ENCODE results near the gene CAMK1G.

The CAMK1G gene

DNA sequence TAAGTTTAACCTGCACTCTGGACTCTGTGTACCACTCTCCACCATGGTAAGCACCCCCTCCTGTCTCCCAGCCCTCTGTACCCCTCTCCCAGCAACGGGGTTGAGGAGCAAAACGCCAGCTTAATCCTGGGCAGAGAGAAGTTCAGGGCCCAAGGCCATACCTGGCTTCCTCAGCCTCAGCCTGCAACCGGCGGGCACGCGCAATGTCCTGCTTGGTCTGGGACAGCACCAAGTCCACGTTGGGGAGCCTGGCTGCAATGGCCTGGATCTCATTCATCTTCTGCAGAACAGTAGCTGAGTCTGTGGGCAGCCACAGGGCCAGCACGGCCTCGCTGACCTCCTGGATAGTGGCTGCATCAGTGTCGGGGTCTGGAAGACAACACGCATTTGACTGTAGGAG, 34.8 kb downstream of the CAMK1G start:
- DNase-seq (ENCODE audit: low read depth in 2 of 3, low spot score in 1 of 3), result no peak

- DNase-seq (ENCODE audit: low read depth in 2 of 3, low spot score in 1 of 3), result no peak
These were observed 35.4 kb downstream of the CAMK1G start for GRCh38 chr1:209618756-209619420.

DNA sequence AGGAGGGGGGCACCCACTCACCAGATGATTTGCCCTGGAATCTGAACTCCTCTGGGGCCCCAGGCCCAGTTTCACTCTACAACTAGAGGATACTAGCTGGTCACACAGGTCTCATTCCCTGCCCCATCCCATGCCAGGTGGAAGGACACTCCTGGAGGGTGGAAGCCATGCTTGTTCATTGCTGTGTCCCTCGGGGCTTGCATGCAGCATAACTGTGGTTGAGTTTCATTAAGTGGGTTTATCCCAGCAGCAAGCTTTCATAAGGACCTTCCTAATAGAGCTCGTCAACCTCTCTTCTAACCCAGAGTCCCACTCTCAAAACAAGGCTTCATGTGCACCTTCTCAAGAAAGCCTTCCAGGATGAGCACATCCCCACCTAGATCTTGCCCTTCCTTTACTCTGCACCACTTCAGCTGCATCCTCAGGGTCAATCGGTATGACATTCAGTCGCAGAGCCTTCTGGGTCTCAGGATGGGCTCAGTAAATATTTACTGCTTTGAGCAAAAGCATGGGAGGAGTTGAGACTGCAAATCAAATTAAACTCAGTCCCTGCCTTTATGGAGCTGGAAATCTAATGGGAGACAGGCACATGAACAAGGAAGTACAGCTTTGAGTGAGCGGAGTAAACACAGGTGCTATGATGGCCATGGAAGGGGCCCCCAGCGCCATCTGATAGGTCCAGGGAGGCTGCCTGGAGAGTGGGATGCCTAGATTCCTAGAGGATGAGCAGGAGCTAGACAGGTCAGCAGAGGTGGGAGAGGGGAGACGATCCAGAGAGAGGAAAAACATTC, 36.4 kb downstream of the CAMK1G start:
- no peak for DNase-seq (ENCODE audit: low read depth in 2 of 3, low spot score in 1 of 3)

DNA sequence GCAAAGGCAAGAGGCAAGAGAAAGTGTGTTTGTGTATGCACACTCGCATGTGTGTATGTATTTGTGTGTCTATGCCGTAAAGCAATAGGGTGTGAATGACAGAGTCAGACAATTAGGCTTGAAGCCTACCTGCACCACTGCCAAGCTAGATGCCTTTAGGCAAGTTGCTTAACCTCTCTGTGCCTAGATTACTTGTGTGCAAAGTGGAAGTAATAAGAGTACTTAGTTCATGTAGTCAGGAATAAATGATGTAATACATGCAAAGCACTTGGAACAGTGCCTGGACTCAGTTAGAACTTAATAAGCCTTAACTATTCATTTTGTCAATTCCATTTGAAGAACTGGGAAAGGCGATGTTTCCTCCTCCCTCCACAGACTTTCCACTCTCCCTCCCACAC, 37.0 kb downstream of the CAMK1G start:
- no peak for DNase-seq (ENCODE audit: low read depth in 2 of 3, low spot score in 1 of 3)

GRCh38 chr1:209621286-209621685, 37.8 kb downstream of the CAMK1G start:
- no peak for DNase-seq (ENCODE audit: low read depth in 2 of 3, low spot score in 1 of 3)

- no peak for DNase-seq (ENCODE audit: low read depth in 2 of 3, low spot score in 1 of 3)
These were observed 38.5 kb downstream of the CAMK1G start for GRCh38 chr1:209621741-209622655.

GRCh38 chr1:209622841-209623829, 39.6 kb downstream of the CAMK1G start:
- no peak for DNase-seq (ENCODE audit: low read depth in 2 of 3, low spot score in 1 of 3)

DNA sequence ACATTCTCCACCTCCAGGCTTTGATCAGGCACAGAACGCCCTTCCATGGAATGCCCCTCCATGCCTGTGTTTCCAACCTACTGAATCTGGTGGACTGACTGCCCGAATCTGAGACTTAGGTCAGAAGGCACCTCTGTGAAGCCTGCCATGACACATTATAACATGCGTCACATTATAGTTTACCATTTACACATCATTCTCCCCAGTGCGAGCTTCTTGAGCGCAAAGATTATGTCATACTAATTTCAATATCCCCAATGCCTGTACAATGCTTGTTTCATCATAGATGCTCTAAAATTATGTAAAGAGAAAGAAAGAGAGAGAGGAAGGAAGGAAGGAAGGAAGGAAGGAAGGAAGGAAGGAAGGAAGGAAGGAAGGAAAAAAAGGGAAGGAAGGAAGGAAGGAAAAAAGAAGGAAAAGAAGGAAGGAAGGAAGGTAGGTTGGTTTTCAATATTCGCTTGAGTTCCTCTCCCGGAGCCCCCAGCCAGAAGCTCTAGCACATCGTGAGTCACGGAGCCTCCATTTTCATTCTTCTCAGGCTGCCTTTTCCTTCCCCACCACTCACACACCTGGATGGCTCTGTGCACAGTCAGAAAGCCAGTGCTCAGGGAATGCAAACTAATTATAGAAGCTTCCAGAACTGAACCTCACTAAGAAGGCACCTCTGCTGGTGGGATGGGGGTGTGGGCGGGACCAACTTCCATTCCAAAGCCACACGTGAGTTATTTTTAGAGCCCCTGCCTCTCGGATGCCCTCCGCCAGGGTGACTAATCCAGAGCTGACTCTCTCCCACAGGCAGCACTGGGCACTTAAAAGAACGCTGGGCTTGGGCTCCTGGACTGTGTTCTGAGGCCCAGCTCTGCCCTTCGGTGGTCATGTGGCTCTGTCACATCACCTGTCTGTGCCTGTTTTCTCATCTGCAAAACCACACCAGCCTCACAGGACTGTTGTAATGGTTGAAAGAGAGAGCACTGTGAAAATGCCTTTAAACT, 41.3 kb downstream of the CAMK1G start:
- DNase-seq (ENCODE audit: low read depth in 2 of 3, low spot score in 1 of 3), result no peak

GRCh38 chr1:209625791-209626285, 42.3 kb downstream of the CAMK1G start:
- no peak for DNase-seq (ENCODE audit: low read depth in 2 of 3, low spot score in 1 of 3)

GRCh38 chr1:209626346-209627026, 43.0 kb downstream of the CAMK1G start:
- DNase-seq (ENCODE audit: low read depth in 2 of 3, low spot score in 1 of 3), result no peak

DNA sequence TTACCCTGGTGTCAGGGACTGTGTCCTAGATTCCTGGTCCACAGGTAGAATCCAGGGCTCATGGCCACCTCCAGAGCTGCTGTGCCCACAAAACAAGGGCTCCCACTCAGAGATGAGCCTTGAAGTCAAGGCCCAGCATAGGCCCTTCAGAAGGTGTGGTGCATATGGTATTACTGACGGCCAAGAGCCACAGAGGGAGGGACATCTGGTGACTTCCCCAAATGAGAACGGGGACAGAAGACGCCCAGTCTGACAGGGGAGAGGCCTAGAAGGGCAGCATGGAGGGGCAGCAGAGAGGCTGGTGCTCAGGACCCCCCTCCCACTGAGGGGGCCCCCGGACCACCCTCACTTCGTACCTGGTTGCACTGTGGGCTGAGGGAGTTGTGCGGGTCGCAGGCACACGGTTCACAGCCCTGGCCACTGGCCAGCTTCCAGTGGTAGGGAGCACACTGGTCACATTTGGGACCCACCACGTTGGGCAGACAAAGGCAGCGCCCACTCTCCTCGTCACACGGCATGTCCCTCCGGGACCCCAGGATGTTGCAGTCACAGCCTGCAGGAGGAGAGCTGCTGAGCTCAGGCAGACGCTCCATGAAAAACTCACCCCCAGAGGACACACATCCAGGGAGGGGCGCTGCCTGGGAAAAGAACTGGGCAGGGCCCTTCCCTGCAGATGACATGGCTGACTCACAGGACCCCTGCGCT, 43.7 kb downstream of the CAMK1G start:
- DNase-seq (ENCODE audit: low read depth in 2 of 3, low spot score in 1 of 3), result no peak

GRCh38 chr1:209627732-209628196, 44.2 kb downstream of the CAMK1G start:
- peak; percentile 63 to 90 (median 79) for DNase-seq (ENCODE audit: low read depth in 2 of 3, low spot score in 1 of 3)

DNA sequence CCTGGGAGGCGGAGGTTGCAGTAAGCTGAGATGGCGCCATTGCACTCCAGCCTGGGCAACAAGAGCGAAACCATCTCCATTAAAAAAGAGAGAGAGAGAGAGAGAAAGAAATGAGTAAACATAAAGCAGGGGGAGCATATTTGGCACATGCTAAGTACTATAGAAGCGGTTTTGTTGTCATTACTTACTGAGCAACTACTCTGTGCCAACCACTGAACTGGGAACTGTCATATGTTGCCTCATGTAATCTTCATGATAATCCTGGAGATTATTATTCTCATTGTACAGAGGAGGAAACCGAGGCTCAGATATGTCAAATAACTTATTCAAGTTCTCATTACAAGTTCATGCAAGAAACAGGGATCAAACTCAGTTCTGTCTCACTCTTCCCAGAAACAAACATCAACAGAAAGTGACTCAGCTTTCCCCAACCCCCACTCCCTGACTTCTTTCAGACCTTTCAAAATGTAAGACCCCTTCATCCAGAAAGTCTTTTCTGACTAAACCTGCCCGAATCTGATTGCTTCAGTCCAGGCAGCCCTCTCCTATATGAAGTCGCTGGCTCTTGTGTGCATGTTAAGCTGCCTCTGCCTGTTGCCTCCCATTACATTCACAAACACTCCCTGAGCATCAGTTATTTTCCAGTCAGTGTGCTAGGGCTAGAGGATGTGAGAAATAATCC, 45.2 kb downstream of the CAMK1G start:
- DNase-seq (ENCODE audit: low read depth in 2 of 3, low spot score in 1 of 3), result no peak

DNA sequence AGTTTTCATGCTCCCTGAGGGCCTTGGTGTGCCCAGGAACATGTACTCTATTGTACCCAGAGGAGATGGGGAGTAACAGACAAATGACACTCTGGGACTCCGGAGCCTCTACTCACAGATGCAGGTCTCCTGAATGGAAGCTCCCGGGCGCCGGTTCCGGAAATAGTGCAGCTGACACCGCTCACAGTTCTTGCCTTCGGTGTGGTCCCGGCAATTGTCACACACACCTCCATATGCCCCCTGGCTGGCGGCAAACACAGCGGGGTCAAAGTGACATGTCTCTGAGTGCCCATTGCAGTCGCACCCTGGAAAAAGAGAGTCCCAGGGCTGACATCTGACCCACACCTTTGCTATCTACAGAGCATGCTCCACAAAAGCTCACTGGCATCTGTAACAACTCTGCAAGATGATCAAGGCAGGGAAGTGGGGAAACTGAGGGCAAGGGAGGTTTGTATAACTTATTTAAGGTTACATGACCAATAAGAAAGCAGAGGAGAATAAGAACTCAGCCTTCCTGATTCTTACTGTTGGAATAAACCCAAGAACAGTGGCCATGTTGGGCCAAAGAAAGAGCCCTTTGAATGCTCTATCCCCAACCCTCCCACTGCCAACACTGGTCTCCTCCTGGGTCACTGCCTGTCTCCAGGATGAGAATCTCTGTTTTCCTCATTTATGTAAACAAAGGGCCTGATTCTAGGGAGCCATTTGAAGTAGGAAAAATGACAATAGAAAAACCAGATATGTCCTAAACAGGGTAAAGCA, 46.3 kb downstream of the CAMK1G start:
- no peak for DNase-seq (ENCODE audit: low read depth in 2 of 3, low spot score in 1 of 3)

GRCh38 chr1:209630383-209631225, 47.1 kb downstream of the CAMK1G start:
- DNase-seq (ENCODE audit: low read depth in 2 of 3, low spot score in 1 of 3), result no peak
